Mucosa of descending colon (tissue), 3 donors: ENCODE data around the gene OR2AG1. TPM values are rescaled to one million over a fixed set of nuclear protein-coding genes. Genes with fewer than 3 reads are reported as not detected.

Source experiments
- ATAC-seq: fragments of 200-7000 bp; cut with Tn5 transposase; one replicate; pipeline ENCODE4 v1.9.1; 2020; ENCODE audit warnings: mild to moderate bottlenecking, moderate library complexity
- DNase-seq, 3 donors: peaks; one replicate each; pipeline ENCODE4 v3.0.0-alpha.2; 2020
- H3K36me3 ChIP-seq: fragments of 200-600 bp; one replicate; pipeline ENCODE4 v1.8.0; 2021; ENCODE audit warnings: low read depth, mild to moderate bottlenecking
- H3K4me1 ChIP-seq: fragments of 200-600 bp; one replicate; pipeline ENCODE4 v1.8.0; 2021; ENCODE audit warnings: low read depth, mild to moderate bottlenecking
- H3K4me3 ChIP-seq: fragments of 200-600 bp; one replicate; pipeline ENCODE4 v1.8.0; 2021; ENCODE audit warnings: mild to moderate bottlenecking
- H3K9me3 ChIP-seq: fragments of 200-600 bp; one replicate; pipeline ENCODE4 v1.8.0; 2021; ENCODE audit warnings: mild to moderate bottlenecking
- intact Hi-C, 2 donors: fragments of 100-400 bp; cut with DNase I in 1 of 2; cut with micrococcal nuclease in 1 of 2; formaldehyde crosslinking; loops; one replicate each; pipeline versions ENCODE4 v1.11.0 to v1.11.1; 2022; cut with DNase I, micrococcal nuclease
- total RNA-seq, 3 donors: library from RNA; stranded (reverse); fragmentation: NEBNext Ultra II Directional in 2 of 3; extraction: Animal tissue kit (Norgen Biotek cat#: 25700) in 2 of 3; gene quantifications; one replicate each; pipeline versions ENCODE4 v1.2.1 to v1.2.4, GENCODE V29; 2021 to 2023
- TF ChIP-seq, protein P1 (sequence below): fragments of 200-600 bp; IDR thresholded peaks from one replicate; pipeline ENCODE4 v1.8.0; 2022; ENCODE audit warnings: antibody characterized with exemption, mild to moderate bottlenecking
- donor health status: DM: no; HTN: no; CAD: no; lungs with moderate emphysema.
- donor health status: DM: no; HTN: no; CAD: no.
- donor health status: DM: no; HTN: yes; CAD: no.

OR2AG1 gene
- total RNA-seq, 3 donors from 2014 or later = not detected

DNA sequence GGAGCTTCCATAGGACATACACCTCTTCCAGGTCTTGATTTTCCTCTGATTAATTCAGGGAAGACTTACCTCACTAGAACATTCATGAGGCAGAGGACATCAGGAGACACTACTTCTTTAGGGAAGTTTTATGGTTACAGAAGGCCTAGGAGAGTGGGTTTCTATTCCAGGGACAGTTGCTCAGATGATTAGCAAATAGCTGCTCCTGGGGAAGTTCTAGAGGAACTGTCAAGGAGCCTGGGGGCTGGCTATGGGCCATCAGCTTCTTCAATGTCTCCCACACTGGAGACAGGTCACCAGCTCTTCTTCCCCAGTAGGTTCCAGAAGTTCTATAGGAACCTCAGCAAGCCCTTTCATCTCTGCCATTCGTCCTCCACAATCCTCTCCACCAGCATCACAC, 51.2 kb downstream of the OR2AG1 start:
- no peak for DNase-seq
- intact Hi-C loops = no loop called here
- no peaks in the 10 kb centered on the region for H3K4me1 ChIP-seq
- H3K36me3 ChIP-seq = no peaks in the 10 kb centered on the region
- ATAC-seq = no peak
- TF ChIP-seq, protein P1, sequence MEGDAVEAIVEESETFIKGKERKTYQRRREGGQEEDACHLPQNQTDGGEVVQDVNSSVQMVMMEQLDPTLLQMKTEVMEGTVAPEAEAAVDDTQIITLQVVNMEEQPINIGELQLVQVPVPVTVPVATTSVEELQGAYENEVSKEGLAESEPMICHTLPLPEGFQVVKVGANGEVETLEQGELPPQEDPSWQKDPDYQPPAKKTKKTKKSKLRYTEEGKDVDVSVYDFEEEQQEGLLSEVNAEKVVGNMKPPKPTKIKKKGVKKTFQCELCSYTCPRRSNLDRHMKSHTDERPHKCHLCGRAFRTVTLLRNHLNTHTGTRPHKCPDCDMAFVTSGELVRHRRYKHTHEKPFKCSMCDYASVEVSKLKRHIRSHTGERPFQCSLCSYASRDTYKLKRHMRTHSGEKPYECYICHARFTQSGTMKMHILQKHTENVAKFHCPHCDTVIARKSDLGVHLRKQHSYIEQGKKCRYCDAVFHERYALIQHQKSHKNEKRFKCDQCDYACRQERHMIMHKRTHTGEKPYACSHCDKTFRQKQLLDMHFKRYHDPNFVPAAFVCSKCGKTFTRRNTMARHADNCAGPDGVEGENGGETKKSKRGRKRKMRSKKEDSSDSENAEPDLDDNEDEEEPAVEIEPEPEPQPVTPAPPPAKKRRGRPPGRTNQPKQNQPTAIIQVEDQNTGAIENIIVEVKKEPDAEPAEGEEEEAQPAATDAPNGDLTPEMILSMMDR = no peak
- no peaks in the 10 kb centered on the region for H3K9me3 ChIP-seq
- H3K4me3 ChIP-seq = no peak overlapping the region

Other genes starting within 250 kb of the OR2AG1 start
- gene RRP8, start 179.4 kb upstream of the OR2AG1 start, total RNA-seq = 10 to 100 TPM; 20.5 to 33.7 (median 20.7) TPM
- 100 to 1,000 TPM; 113 to 323 (median 115) TPM for gene ILK, start 179.2 kb upstream of the OR2AG1 start, total RNA-seq
- gene TAF10, start 170.8 kb upstream of the OR2AG1 start, total RNA-seq = 100 to 1,000 TPM in 2 of 3 donors, 10 to 100 TPM in 1; 84.0 to 135 (median 115) TPM
- 100 to 1,000 TPM in 1 of 3 donors, 10 to 100 TPM in 2; 86.4 to 116 (median 93.8) TPM for gene TPP1, start 163.6 kb upstream of the OR2AG1 start, total RNA-seq
- gene DCHS1, start 127.2 kb upstream of the OR2AG1 start, total RNA-seq = 10 to 100 TPM in 1 of 3 donors, 1 to 10 TPM in 2; 3.5 to 38.8 (median 6.0) TPM
- 10 to 100 TPM; 21.2 to 29.7 (median 29.6) TPM for gene MRPL17, start 99.7 kb upstream of the OR2AG1 start, total RNA-seq
- under 1 TPM; 0.14 to 0.49 (median 0.28) TPM for gene OR2AG2, start 11.0 kb upstream of the OR2AG1 start, total RNA-seq
- gene OR6A2, start 16.7 kb downstream of the OR2AG1 start, total RNA-seq = under 1 TPM; 0.28 to 0.69 (median 0.29) TPM
- gene OR10A5, start 62.7 kb downstream of the OR2AG1 start, total RNA-seq = not detected
- under 1 TPM in 1 of 3 donors, not detected in 2; 0.06 TPM for gene OR10A2, start 80.0 kb downstream of the OR2AG1 start, total RNA-seq
- gene OR10A4, start 93.6 kb downstream of the OR2AG1 start, total RNA-seq = not detected
- gene OR2D2, start 109.5 kb downstream of the OR2AG1 start, total RNA-seq = 1 to 10 TPM in 1 of 3 donors, under 1 TPM in 2; 0.28 to 2.1 (median 0.53) TPM
- not detected for gene OR2D3, start 138.0 kb downstream of the OR2AG1 start, total RNA-seq
- 1 to 10 TPM; 3.0 to 7.5 (median 5.1) TPM for gene ZNF215, start 143.4 kb downstream of the OR2AG1 start, total RNA-seq
- gene ZNF214, start 237.3 kb downstream of the OR2AG1 start, total RNA-seq = 1 to 10 TPM; 1.8 to 4.0 (median 3.4) TPM
- under 1 TPM; 0.17 to 0.25 (median 0.24) TPM for gene NLRP14, start 237.5 kb downstream of the OR2AG1 start, total RNA-seq